Effector memory CD4-positive, alpha-beta T cell (primary cell): ENCODE measurements around the gene GREM2.

Source experiments
- DNase-seq, 3 donors: peaks; one replicate each; pipeline ENCODE4 v3.0.0-alpha.2; 2020
- H3K27ac ChIP-seq: 2 replicates; pipeline ENCODE4 v1.7.0; 2013; ENCODE audit warnings: mild to moderate bottlenecking, low read length, moderate library complexity; ENCODE audit not compliant: insufficient read depth, poor library complexity, severe bottlenecking
- H3K27me3 ChIP-seq: replicated peaks from 2 replicates; pipeline ENCODE4 v1.7.0; 2013; ENCODE audit warnings: mild to moderate bottlenecking, low read length; ENCODE audit not compliant: insufficient read depth, control insufficient read depth, poor library complexity, severe bottlenecking
- H3K36me3 ChIP-seq: 2 replicates; pipeline ENCODE4 v1.7.0; 2013; ENCODE audit warnings: mild to moderate bottlenecking, low read length, moderate library complexity; ENCODE audit not compliant: control insufficient read depth, insufficient read depth
- H3K4me1 ChIP-seq: 2 replicates; pipeline ENCODE4 v1.7.0; 2013; ENCODE audit warnings: low read length, mild to moderate bottlenecking; ENCODE audit not compliant: control insufficient read depth, insufficient read depth, poor library complexity, severe bottlenecking
- H3K4me3 ChIP-seq: 2 replicates; pipeline ENCODE4 v1.7.0; 2013; ENCODE audit warnings: low read length, low read depth, mild to moderate bottlenecking; ENCODE audit not compliant: insufficient read depth, poor library complexity, severe bottlenecking
- H3K9me3 ChIP-seq: 2 replicates; pipeline ENCODE4 v1.7.0; 2013; ENCODE audit warnings: mild to moderate bottlenecking, low read length, moderate library complexity; ENCODE audit not compliant: control insufficient read depth

GREM2 gene

GRCh38 chr1:240467895-240468294 is 144.1 kb downstream of the GREM2 start:
- Histone ChIP-seq H3K4me1 (no peaks in the 10 kb centered on the region), H3K9me3 (no peaks in the 10 kb centered on the region)

GRCh38 chr1:240466509-240466908 is 145.4 kb downstream of the GREM2 start:
- H3K36me3 ChIP-seq = no peaks in the 10 kb centered on the region
- no peaks in the 10 kb centered on the region for H3K9me3 ChIP-seq
- H3K4me3 ChIP-seq = no peak overlapping the region
- DNase-seq = no peak
- H3K27ac ChIP-seq = no peak overlapping the region
- H3K27me3 ChIP-seq = no peaks in the 10 kb centered on the region
- H3K4me1 ChIP-seq = no peaks in the 10 kb centered on the region

More at GRCh38 chr1:240467895-240468294, 144.1 kb downstream of the GREM2 start:
- no peak for DNase-seq
- Histone ChIP-seq H3K36me3 (no peaks in the 10 kb centered on the region), H3K27ac (no peak overlapping the region), H3K4me3 (no peak overlapping the region), H3K27me3 (no peaks in the 10 kb centered on the region)

- Histone ChIP-seq H3K27me3 (no peaks in the 10 kb centered on the region), H3K4me3 (no peak overlapping the region), H3K9me3 (no peaks in the 10 kb centered on the region), H3K4me1 (no peaks in the 10 kb centered on the region), H3K27ac (no peak overlapping the region), H3K36me3 (no peaks in the 10 kb centered on the region)
- DNase-seq = no peak
These were observed 146.4 kb downstream of the GREM2 start for GRCh38 chr1:240465531-240465940.

GRCh38 chr1:240464099-240464498 is 147.9 kb downstream of the GREM2 start:
- H3K9me3 ChIP-seq = no peaks in the 10 kb centered on the region
- H3K27me3 ChIP-seq = no peaks in the 10 kb centered on the region
- no peak overlapping the region for H3K4me3 ChIP-seq
- H3K27ac ChIP-seq = no peak overlapping the region
- no peaks in the 10 kb centered on the region for H3K4me1 ChIP-seq
- DNase-seq = no peak
- H3K36me3 ChIP-seq = no peaks in the 10 kb centered on the region

- Histone ChIP-seq H3K9me3 (no peaks in the 10 kb centered on the region), H3K4me3 (no peak overlapping the region), H3K27ac (no peak overlapping the region), H3K36me3 (no peaks in the 10 kb centered on the region), H3K4me1 (no peaks in the 10 kb centered on the region), H3K27me3 (no peaks in the 10 kb centered on the region)
- DNase-seq = no peak
These were observed 149.1 kb downstream of the GREM2 start for GRCh38 chr1:240462766-240463395.

GRCh38 chr1:240462277-240462676 is 149.7 kb downstream of the GREM2 start:
- no peak overlapping the region for H3K4me3 ChIP-seq
- H3K9me3 ChIP-seq = no peaks in the 10 kb centered on the region
- no peaks in the 10 kb centered on the region for H3K27me3 ChIP-seq
- no peaks in the 10 kb centered on the region for H3K36me3 ChIP-seq
- H3K4me1 ChIP-seq = no peaks in the 10 kb centered on the region
- no peak for DNase-seq
- H3K27ac ChIP-seq = no peak overlapping the region

GRCh38 chr1:240457203-240457602 is 154.8 kb downstream of the GREM2 start:
- H3K27me3 ChIP-seq = no peaks in the 10 kb centered on the region
- DNase-seq = no peak
- no peak overlapping the region for H3K4me3 ChIP-seq
- H3K9me3 ChIP-seq = no peaks in the 10 kb centered on the region
- H3K36me3 ChIP-seq = no peaks in the 10 kb centered on the region
- H3K27ac ChIP-seq = no peak overlapping the region
- no peaks in the 10 kb centered on the region for H3K4me1 ChIP-seq

- Histone ChIP-seq H3K4me3 (no peak overlapping the region), H3K27me3 (no peaks in the 10 kb centered on the region), H3K36me3 (no peaks in the 10 kb centered on the region), H3K9me3 (no peaks in the 10 kb centered on the region), H3K27ac (no peak overlapping the region), H3K4me1 (no peaks in the 10 kb centered on the region)
- DNase-seq = no peak
These were observed 156.6 kb downstream of the GREM2 start for GRCh38 chr1:240455228-240455821.

GRCh38 chr1:240445369-240445768 is 166.6 kb downstream of the GREM2 start:
- Histone ChIP-seq H3K36me3 (no peaks in the 10 kb centered on the region), H3K27ac (no peak overlapping the region), H3K9me3 (no peaks in the 10 kb centered on the region), H3K4me1 (no peaks in the 10 kb centered on the region), H3K4me3 (no peak overlapping the region), H3K27me3 (no peaks in the 10 kb centered on the region)
- DNase-seq = no peak

GRCh38 chr1:240441669-240442068 is 170.3 kb downstream of the GREM2 start:
- Histone ChIP-seq H3K4me1 (no peaks in the 10 kb centered on the region), H3K27ac (no peak overlapping the region), H3K36me3 (no peaks in the 10 kb centered on the region), H3K9me3 (no peaks in the 10 kb centered on the region), H3K4me3 (no peak overlapping the region), H3K27me3 (no peaks in the 10 kb centered on the region)
- no peak for DNase-seq
